Ovary (tissue), 9 donors: Measurements from ENCODE around the gene C6orf163. TPM values are rescaled to one million over a fixed set of nuclear protein-coding genes. Genes with fewer than 3 reads are reported as not detected.

Experiments used
- DNase-seq, 5 donors: peaks; one replicate each; pipeline ENCODE4 v3.0.0-alpha.2; 2019 to 2020
- H3K27ac ChIP-seq, 2 donors: fragments of 200-600 bp; one replicate each; pipeline versions ENCODE4 v1.5.1 to v1.8.0; 2019 to 2022
- H3K27me3 ChIP-seq: fragments of 200-600 bp; one replicate; pipeline ENCODE4 v1.8.0; 2022
- H3K36me3 ChIP-seq: fragments of 200-600 bp; sonication (generic); one replicate; pipeline ENCODE4 v1.5.1; 2019
- H3K4me1 ChIP-seq: one replicate; pipeline ENCODE4 v1.8.1; 2013; ENCODE audit warnings: mild to moderate bottlenecking, moderate library complexity; ENCODE audit not compliant: insufficient read depth
- H3K4me3 ChIP-seq: fragments of 200-600 bp; sonication (generic); one replicate; pipeline ENCODE4 v1.5.1; 2017
- H3K9me3 ChIP-seq, 2 donors: fragments of 200-600 bp in 1 of 2; sonication (generic) in 1 of 2; one replicate each; pipeline versions ENCODE4 v1.5.1 to v1.8.1; 2013 to 2019; ENCODE audit warnings: mild to moderate bottlenecking in 1 of 2, moderate library complexity in 1 of 2
- EP300 ChIP-seq: sonication (generic); formaldehyde crosslinking; IDR thresholded peaks from one replicate; pipeline ENCODE4 v1.6.1; 2017; ENCODE audit warnings: antibody characterized with exemption
- POLR2A ChIP-seq: fragments of 450-650 bp; IDR thresholded peaks from one replicate; pipeline ENCODE4 v1.6.1; 2017; ENCODE audit warnings: antibody characterized with exemption, mild to moderate bottlenecking, moderate library complexity
- WGBS, 3 donors: extraction: QIAGEN DNeasy Blood & Tissue Kit in 1 of 3; methylation state at CpG; one replicate each; pipeline versions ENCODE4 v1.1.5 to v1.1.7; 2013 to 2017; 5-methylcytosine and 5-hydroxymethylcytosine counted together
- intact Hi-C, 4 donors: fragments of 100-400 bp; cut with DNase I; formaldehyde crosslinking; loops; one replicate each; pipeline versions ENCODE4 v1.11.0 to v1.15.1; 2022 to 2023
- polyA plus RNA-seq, 2 donors: library from polyadenylated mRNA; stranded (reverse); fragments of 200-250 nt in 1 of 2; fragments of 350-450 nt in 1 of 2; fragmentation: Illumina TruSeq in 1 of 2; extraction: RNeasy Lipid Tissue Mini Kit (QIAGEN cat#74804) in 1 of 2; gene quantifications; one replicate each; pipeline ENCODE4 v1.2.3, GENCODE V29; 2013 to 2014
- total RNA-seq, 7 donors: library from RNA; depleted of rRNA in 2 of 7; stranded (reverse); fragments of >200 nt in 2 of 7; fragmentation: NEBNext Ultra II Directional in 3 of 7; extraction: Animal tissue kit (Norgen Biotek cat#: 25700) in 3 of 7; gene quantifications; one replicate each; pipeline versions ENCODE4 v1.1.0 to v1.2.4, GENCODE V29; 2016 to 2023
- TF ChIP-seq, protein P1 (sequence below), 3 donors: fragments of 450-650 bp in 2 of 3; fragments of 200-600 bp in 1 of 3; IDR thresholded peaks; one replicate each; pipeline versions ENCODE4 v1.5.1 to v1.8.0; 2016 to 2022; ENCODE audit warnings: antibody characterized with exemption in 3 of 3, mild to moderate bottlenecking in 1 of 3
- donor health status: DM: no; HTN: no; CAD: no; lungs with moderate emphysema.
- donor health status: DM: no; HTN: no; CAD: no.
- donor health status: Bipolar disorder and iron deficiency.
- donor health status: DM: yes; HTN: yes; CAD: no.
- donor health status: DM: no; HTN: no; CAD: no.
- donor health status: DM: yes; HTN: yes; CAD: no.

The C6orf163 gene
- total and polyA plus RNA-seq, 9 donors = 1.3 to 4.1 (median 2.8) TPM

DNA sequence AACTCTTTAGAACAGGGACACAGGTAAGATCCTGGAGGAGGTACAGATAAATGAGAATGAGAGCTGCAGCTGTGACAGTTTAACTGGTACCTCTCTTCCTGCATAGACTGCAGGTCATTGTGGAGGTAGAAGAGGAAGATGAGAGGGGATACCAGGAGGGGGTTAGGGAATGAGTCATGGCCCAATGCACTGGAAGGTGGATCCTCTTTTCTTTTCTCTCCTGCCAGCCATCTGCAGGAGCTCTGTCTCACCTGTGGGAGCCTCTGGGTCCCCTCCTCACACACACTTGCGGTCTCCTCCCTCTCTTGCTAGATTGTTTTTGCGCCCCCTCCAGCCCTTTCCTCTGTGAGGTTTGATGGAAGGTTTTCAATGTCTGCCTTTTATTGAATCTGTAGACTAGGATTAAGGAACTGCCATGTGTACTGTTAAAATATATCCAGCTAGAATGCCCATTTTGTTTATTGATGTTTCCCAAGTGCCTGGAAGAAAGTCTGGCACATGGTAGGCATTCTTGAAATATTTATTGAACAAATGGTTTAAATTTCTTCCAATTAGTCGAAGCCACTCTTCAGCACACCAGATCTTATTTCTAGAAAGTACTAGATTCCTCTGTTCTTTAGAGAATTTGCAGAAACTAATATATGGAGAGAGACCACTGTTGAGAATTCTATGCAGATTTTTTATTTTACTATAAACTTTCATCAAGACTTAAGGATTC is 13.0 kb downstream of the C6orf163 start:
- Histone ChIP-seq H3K4me3 (no peak overlapping the region), H3K9me3 (no peaks in the 10 kb centered on the region), H3K27ac (no peak overlapping the region), H3K36me3 (no peaks in the 10 kb centered on the region), H3K27me3 (no peaks in the 10 kb centered on the region), H3K4me1 (no peaks in the 10 kb centered on the region)
- no peak for TF ChIP-seq EP300
- DNase-seq = no peak
- 80 to 84% (median 82%) methylated on average over 3 of the region's 3 CpGs for WGBS, 3 donors
- intact Hi-C loops = no loop called here

DNA sequence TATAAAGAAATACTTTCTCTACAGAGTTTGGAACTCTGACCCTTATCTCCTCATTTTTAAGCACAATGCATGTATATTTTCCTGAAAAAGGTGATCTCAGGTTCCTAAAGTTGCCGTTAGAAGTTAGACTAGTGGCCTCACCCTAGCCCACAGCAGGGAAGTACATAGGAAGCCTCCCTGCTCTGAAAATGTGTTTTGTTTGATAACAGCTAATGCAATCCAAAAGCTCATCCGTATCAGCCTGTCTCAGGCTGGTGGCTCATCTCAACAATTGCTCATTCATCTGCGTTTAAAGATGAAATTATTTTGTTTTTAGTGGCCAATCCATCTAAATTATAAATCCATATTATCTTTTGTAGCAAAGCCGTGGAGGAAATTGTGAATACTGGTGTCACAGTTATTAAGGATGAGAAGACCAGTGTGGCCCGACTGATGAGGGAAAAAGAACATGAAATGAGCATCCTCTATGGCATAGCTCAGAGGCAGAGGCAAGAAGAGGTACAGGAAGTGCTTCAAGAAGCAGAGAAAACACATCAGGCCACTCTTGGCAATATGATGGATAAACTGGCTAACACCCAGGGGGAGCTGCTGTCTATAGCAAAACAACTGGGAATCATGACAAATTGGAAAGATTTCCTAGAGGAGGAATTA is 20.1 kb downstream of the C6orf163 start:
- intact Hi-C loops = no loop called here
- 48 to 64% (median 54%) methylated on average over 5 of the region's 5 CpGs for WGBS, 3 donors

DNA sequence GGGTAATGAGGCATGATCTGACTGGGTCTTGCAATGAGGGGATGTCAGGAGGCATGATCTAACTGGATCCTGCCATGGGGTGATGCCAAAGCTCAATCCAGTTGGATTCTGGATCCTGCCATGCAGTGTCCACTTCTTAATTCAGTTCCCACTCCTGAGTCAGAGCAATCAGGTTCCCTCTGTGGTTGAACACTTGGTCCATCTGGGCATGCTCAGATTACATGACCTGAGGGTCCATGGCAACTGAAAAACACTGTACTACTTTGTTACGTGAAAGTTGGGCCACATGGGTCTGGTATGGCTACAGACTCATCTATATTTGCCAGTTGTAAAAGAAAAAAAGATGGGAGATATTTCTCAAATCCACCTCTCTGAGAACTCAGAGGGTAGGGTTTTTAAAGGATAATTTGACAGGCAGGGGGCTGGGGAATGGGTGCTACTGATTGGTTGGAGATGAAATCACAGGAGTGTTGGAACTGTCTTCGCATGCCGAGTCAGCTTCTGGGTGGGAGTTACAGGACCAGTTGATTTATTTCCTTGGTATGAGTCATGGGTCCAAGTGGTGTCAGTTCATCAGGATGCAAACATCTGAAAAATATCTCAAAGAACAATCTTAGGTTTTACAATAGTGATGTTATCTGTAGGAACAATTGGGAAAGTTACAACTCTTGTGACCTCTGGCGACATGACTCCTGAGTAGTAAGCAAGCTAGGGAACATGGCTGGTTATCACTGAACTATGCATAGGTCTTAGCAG is 21.6 kb downstream of the C6orf163 start:
- TF ChIP-seq POLR2A = no peak
- TF ChIP-seq EP300 = no peak
- TF ChIP-seq, protein P1, sequence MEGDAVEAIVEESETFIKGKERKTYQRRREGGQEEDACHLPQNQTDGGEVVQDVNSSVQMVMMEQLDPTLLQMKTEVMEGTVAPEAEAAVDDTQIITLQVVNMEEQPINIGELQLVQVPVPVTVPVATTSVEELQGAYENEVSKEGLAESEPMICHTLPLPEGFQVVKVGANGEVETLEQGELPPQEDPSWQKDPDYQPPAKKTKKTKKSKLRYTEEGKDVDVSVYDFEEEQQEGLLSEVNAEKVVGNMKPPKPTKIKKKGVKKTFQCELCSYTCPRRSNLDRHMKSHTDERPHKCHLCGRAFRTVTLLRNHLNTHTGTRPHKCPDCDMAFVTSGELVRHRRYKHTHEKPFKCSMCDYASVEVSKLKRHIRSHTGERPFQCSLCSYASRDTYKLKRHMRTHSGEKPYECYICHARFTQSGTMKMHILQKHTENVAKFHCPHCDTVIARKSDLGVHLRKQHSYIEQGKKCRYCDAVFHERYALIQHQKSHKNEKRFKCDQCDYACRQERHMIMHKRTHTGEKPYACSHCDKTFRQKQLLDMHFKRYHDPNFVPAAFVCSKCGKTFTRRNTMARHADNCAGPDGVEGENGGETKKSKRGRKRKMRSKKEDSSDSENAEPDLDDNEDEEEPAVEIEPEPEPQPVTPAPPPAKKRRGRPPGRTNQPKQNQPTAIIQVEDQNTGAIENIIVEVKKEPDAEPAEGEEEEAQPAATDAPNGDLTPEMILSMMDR (IDR thresholded peaks at IDR 0.05) = no peak
- H3K27me3 ChIP-seq = no peaks in the 10 kb centered on the region
- no peak overlapping the region for H3K27ac ChIP-seq
- no peak for DNase-seq
- WGBS, 3 donors = 74 to 80% (median 78%) methylated on average over 4 of the region's 4 CpGs
- no peaks in the 10 kb centered on the region for H3K9me3 ChIP-seq
- no peaks in the 10 kb centered on the region for H3K4me1 ChIP-seq
- H3K4me3 ChIP-seq = no peak overlapping the region
- intact Hi-C loops = no loop called here
- no peaks in the 10 kb centered on the region for H3K36me3 ChIP-seq

More for the DNA sequence above, 20.1 kb downstream of the C6orf163 start:
- no peaks in the 10 kb centered on the region for H3K36me3 ChIP-seq
- TF ChIP-seq EP300 (no peak), POLR2A (no peak)
- TF ChIP-seq, protein P1 (IDR thresholded peaks at IDR 0.05) = no peak
- no peaks in the 10 kb centered on the region for H3K27me3 ChIP-seq
- H3K4me3 ChIP-seq = no peak overlapping the region
- H3K9me3 ChIP-seq = no peaks in the 10 kb centered on the region
- no peak for DNase-seq
- no peaks in the 10 kb centered on the region for H3K4me1 ChIP-seq
- H3K27ac ChIP-seq = no peak overlapping the region

DNA sequence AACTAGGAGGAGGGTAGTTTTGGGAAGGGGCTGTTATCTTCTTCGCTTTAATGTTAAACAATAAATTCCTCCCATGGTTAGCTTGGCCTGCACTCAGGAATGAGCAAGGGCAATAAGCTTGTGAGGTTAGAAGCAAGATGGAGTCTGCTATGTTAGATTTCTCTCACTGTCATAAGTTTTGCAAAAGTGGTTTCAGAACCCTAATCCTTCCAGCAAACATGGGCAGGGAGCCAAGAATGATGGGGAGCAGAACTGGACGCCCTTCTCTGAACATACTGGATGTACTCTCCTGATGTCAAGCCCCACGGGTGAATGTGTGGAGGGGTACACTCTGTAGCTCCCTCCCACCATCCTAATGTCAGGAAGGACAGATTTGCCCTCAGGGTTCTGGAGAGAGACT is 22.3 kb downstream of the C6orf163 start:
- H3K36me3 ChIP-seq = no peaks in the 10 kb centered on the region
- H3K27me3 ChIP-seq = no peaks in the 10 kb centered on the region
- WGBS, 3 donors = 48 to 60% (median 57%) methylated on average over 3 of the region's 3 CpGs
- intact Hi-C loops = no loop called here
- no peaks in the 10 kb centered on the region for H3K9me3 ChIP-seq
- no peak overlapping the region for H3K4me3 ChIP-seq
- TF ChIP-seq POLR2A (no peak), EP300 (no peak)
- TF ChIP-seq, protein P1 (IDR thresholded peaks at IDR 0.05) = no peak
- no peak for DNase-seq
- no peaks in the 10 kb centered on the region for H3K4me1 ChIP-seq
- H3K27ac ChIP-seq = no peak overlapping the region
